ENCODE measurements around the gene DMRTC1. TPM values are rescaled to one million over a fixed set of nuclear protein-coding genes. Genes with fewer than 3 reads are reported as not detected.
A peak's percentile ranks its signal among the peaks of the same experiment; 100 is the strongest.
"Not testable (repeated sequence)": the region's sequence is repeated elsewhere in the genome, so short reads cannot be mapped to it uniquely, and the experiment has no call there.

DMRTC1 gene, protein sequence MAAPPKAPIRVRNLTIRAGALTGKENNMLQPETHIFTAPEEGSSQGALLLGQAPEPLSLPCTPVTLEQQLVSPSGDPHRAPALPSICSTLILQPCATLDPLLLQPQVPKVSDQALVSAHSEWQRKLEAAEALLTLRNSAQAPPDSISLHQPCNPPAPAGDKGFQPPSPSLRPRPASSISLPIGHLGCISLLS
- not detected in 2 replicates for total RNA-seq
- long read RNA-seq = 0 reads

DNA sequence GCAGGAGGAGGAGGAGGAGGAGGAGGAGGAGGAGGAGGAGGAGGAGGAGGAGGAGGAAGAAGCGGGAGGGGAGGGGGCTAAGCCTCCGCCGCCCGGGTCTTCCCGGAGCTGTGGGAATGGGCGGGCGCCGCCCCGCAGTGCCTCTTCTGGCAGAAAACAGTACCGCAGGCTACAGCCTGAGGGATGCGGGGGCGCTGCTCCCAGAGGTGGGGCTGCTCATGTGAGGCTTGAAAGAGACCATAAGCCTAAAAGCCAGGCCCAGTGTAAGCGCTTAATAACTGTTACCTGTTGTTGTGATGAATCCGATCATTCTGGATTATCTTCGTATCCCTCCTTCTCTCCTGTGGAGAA, at the start of gene DMRTC1:
Gene DMRTC1 (minus strand): TSS at position 19 of the 351 bp plus-strand sequence. CDS start 68,143 bp downstream, outside the sequence.
- H3K4me3 Mint-ChIP-seq (ENCODE audit: unreplicated experiment); H3K9me3 Mint-ChIP-seq (ENCODE audit: unreplicated experiment); DNase-seq (ENCODE audit: extremely low spot score, unreplicated experiment); H3K36me3 Mint-ChIP-seq (ENCODE audit: unreplicated experiment); H3K4me1 Mint-ChIP-seq (ENCODE audit: unreplicated experiment); H3K27ac Mint-ChIP-seq (ENCODE audit: unreplicated experiment); H3K27me3 Mint-ChIP-seq (ENCODE audit: unreplicated experiment): not testable (repeated sequence)

DNA sequence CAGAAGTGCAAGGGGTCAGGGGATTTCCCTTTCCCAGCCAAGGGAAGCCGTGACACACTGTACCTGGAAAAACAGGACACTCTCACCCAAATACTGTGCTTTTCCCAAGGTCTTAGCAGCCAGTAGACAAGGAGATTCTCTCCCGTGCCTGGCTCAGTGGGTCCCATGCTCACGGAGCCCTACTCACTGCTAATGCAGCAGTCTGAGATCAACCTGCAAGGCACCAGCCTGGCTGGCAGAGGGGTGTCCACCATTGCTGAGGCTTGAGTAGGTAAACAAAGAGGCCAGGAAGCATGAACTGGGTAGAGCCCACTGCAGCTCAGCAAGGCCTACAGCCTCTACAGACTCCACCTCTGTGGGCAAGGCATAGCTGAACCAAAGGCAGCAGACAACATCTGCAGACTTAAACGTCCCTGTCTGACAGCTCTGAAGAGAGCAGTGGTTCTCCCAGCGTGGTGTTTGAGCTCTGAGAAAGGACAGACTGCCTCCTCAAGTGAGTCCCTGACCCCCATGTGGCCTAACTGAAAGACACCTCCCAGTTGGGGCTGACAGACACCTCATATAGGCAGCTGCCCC, 37.3 kb upstream of the DMRTC1 start:
- not testable (repeated sequence) for H3K27ac Mint-ChIP-seq (ENCODE audit: unreplicated experiment); H3K4me3 Mint-ChIP-seq (ENCODE audit: unreplicated experiment); H3K36me3 Mint-ChIP-seq (ENCODE audit: unreplicated experiment); H3K27me3 Mint-ChIP-seq (ENCODE audit: unreplicated experiment); H3K4me1 Mint-ChIP-seq (ENCODE audit: unreplicated experiment)
- DNase-seq (ENCODE audit: extremely low spot score, unreplicated experiment) = peak; percentile 64
- H3K9me3 Mint-ChIP-seq (ENCODE audit: unreplicated experiment) = peaks cover 25% of the 10 kb centered on the region

DNA sequence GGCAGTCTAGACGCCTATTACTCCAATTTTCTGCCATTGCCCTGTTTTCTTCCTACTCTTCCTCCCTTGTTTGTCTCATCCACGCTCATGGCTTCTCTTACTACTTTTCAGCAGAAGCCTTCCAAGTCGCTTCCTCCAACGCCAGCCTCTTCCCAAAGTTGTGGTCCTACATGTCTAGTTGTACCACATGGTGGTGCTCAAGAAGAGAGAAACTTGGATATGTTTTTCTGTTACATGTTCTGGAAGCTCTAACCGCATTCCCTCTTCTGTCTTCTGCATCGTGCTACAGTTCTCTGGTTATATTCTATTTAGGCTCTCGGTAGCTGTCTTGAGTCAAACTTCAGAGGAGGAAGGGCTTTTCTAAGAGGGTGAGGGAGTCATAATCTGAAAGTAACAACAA, 31.2 kb upstream of the DMRTC1 start:
- not testable (repeated sequence) for DNase-seq (ENCODE audit: extremely low spot score, unreplicated experiment); H3K4me3 Mint-ChIP-seq (ENCODE audit: unreplicated experiment); H3K9me3 Mint-ChIP-seq (ENCODE audit: unreplicated experiment); H3K36me3 Mint-ChIP-seq (ENCODE audit: unreplicated experiment); H3K27me3 Mint-ChIP-seq (ENCODE audit: unreplicated experiment); H3K4me1 Mint-ChIP-seq (ENCODE audit: unreplicated experiment); H3K27ac Mint-ChIP-seq (ENCODE audit: unreplicated experiment)

DNA sequence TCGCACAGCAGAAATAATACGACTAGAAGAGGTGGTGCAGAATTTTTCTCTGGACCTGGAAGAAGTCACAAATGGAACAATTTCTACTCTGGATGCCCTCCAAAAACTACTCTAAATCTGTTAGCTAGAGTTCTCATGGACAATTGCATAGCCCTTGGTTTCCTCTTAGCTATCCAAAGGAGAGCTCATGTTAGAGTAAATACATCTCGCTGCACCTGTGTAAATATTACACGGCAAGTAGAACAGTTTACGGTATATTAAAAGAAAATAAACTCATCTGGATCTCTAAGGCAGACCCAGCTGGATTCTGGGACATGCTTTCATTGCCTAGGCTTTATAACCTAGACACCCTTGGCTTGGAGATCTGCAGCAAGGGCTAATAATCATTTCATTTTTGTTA, 28.2 kb upstream of the DMRTC1 start:
- not testable (repeated sequence) for H3K4me3 Mint-ChIP-seq (ENCODE audit: unreplicated experiment); H3K36me3 Mint-ChIP-seq (ENCODE audit: unreplicated experiment); H3K4me1 Mint-ChIP-seq (ENCODE audit: unreplicated experiment); DNase-seq (ENCODE audit: extremely low spot score, unreplicated experiment); H3K9me3 Mint-ChIP-seq (ENCODE audit: unreplicated experiment); H3K27me3 Mint-ChIP-seq (ENCODE audit: unreplicated experiment); H3K27ac Mint-ChIP-seq (ENCODE audit: unreplicated experiment)

DNA sequence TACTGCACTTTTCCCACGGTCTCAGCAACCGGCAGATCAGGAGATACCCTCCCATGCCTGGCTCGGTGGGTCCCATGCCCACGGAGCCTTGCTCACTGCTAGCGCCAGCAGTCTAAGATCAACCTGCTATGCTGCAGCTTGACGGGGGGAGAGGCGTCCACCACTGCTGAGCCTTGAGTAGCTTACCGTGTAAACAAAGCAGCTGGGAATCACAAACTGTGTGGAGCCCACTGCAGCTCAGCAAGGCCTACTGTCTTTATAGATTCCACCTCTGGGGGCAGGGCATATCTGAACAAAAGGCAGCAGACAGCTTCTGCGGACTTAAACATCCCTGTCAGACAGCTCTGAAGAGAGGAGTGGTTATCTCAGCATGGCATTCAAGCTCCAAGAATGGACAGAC, 16.3 kb upstream of the DMRTC1 start:
- DNase-seq (ENCODE audit: extremely low spot score, unreplicated experiment); H3K36me3 Mint-ChIP-seq (ENCODE audit: unreplicated experiment); H3K4me3 Mint-ChIP-seq (ENCODE audit: unreplicated experiment); H3K9me3 Mint-ChIP-seq (ENCODE audit: unreplicated experiment); H3K4me1 Mint-ChIP-seq (ENCODE audit: unreplicated experiment); H3K27ac Mint-ChIP-seq (ENCODE audit: unreplicated experiment); H3K27me3 Mint-ChIP-seq (ENCODE audit: unreplicated experiment): not testable (repeated sequence)

DNA sequence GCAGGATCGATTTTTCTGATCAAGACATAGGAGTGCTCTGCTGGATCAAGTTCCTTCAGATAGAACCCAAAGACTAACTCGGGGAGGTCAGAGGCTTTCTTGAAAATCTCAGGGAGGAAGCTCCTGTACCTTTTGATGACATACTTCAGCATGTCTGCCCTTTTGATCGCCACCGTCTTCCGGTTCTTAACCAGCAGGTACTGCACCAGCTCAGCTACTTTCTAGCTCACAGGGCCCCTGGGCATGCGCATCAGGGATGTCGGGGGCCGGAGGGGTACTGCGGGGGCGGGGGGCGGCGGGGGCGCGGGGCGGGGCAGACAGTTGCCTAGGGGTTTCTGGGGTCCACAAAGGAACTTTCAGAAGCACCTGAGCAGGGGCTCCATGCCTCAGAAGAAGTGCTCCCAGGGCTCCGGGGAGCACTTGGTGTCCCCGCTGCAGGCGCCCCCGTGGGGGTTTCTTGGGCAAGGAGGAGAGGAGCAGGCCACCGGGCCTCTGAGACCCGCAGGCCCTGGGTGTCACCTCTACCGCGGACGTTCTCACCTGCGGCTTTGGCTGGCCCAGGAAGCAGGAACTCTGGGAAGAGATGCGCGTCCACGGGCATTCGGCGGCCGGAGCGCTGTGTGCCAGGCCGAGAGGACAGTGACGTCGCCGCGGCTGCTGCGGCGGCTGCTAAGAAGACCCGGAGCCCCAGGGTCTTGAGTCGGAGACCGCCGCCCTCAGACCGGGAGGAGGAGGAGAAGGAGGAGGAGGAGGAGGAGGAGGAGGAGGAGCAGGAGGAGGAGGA, 410 bp downstream of the DMRTC1 start:
- not testable (repeated sequence) for H3K9me3 Mint-ChIP-seq (ENCODE audit: unreplicated experiment); H3K36me3 Mint-ChIP-seq (ENCODE audit: unreplicated experiment); H3K4me3 Mint-ChIP-seq (ENCODE audit: unreplicated experiment); H3K27ac Mint-ChIP-seq (ENCODE audit: unreplicated experiment); H3K27me3 Mint-ChIP-seq (ENCODE audit: unreplicated experiment); DNase-seq (ENCODE audit: extremely low spot score, unreplicated experiment); H3K4me1 Mint-ChIP-seq (ENCODE audit: unreplicated experiment)

DNA sequence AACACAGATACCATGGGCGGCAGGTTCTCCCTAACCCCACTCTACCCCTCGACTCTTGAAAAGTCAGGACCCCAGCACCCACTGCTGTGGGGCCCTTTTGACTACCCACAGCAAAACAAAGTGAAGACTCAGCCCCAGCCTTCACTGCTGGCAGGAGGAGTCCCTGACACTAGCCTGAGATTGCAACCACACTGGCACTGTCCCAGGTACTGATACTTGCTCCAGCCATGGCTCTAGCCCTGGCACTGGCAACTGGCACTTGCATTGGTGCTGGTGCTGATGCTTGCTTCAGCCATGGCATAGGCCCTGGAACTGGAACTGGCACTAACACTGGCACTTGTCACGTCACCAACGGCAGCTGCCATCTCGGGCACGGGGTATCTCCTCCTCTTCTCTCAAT, 1.4 kb downstream of the DMRTC1 start:
- H3K36me3 Mint-ChIP-seq (ENCODE audit: unreplicated experiment); H3K4me3 Mint-ChIP-seq (ENCODE audit: unreplicated experiment); DNase-seq (ENCODE audit: extremely low spot score, unreplicated experiment); H3K27me3 Mint-ChIP-seq (ENCODE audit: unreplicated experiment); H3K9me3 Mint-ChIP-seq (ENCODE audit: unreplicated experiment); H3K4me1 Mint-ChIP-seq (ENCODE audit: unreplicated experiment); H3K27ac Mint-ChIP-seq (ENCODE audit: unreplicated experiment): not testable (repeated sequence)

DNA sequence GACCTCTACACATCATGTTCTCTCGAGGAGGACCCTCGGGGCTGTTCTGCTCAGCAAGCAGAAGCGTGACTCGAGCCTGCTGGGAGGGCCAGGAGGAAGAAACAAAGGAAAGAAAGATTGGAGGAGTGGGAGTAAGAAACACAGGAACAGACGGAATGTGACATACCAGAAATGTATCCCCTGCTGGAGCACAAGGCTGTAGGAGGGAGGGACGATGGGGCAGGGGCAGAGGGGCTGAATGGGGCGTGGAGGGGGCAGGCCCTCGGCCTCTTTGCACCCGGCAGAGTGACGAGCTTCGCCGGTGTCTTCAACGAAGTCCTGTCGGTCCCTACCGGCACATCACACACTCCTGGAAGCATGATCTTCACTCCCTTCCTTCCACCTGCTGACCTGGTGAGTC, 5.7 kb downstream of the DMRTC1 start, which contains the start of gene FAM236A:
Gene FAM236A (plus strand): TSS at position 301 of the 400 bp plus-strand sequence. CDS start 57 bp downstream, at position 358.
- H3K27ac Mint-ChIP-seq (ENCODE audit: unreplicated experiment); H3K36me3 Mint-ChIP-seq (ENCODE audit: unreplicated experiment); H3K27me3 Mint-ChIP-seq (ENCODE audit: unreplicated experiment); H3K4me3 Mint-ChIP-seq (ENCODE audit: unreplicated experiment); H3K9me3 Mint-ChIP-seq (ENCODE audit: unreplicated experiment); DNase-seq (ENCODE audit: extremely low spot score, unreplicated experiment); H3K4me1 Mint-ChIP-seq (ENCODE audit: unreplicated experiment): not testable (repeated sequence)

DNA sequence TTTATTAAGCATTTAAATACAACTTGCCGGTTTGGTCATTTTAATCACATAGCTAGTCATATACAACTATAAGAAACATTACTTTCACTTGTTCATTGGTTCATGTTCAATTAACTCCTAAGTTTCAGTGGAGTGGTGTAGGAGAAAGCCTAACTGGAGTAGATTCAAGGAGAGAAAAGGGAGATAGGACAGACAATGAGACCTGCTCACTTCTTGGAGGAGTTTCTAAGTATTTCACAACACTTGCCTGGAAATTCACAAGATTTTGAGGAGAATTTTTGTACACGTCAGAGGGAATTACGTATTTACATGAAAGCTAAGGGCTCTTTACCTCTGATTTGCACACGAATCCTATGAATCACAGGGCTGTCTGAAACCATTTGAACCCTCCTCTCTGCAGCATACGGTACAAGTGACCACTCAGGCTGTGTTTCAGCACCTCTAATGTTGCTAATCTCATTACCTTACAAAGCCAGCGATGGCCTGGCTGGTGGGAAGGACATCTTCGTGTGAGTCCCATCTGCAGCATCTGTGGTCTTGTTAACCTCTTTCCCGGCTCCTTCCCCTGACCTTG, 6.7 kb downstream of the DMRTC1 start:
- H3K27ac Mint-ChIP-seq (ENCODE audit: unreplicated experiment); H3K4me3 Mint-ChIP-seq (ENCODE audit: unreplicated experiment); H3K9me3 Mint-ChIP-seq (ENCODE audit: unreplicated experiment); H3K36me3 Mint-ChIP-seq (ENCODE audit: unreplicated experiment); DNase-seq (ENCODE audit: extremely low spot score, unreplicated experiment); H3K27me3 Mint-ChIP-seq (ENCODE audit: unreplicated experiment); H3K4me1 Mint-ChIP-seq (ENCODE audit: unreplicated experiment): not testable (repeated sequence)

DNA sequence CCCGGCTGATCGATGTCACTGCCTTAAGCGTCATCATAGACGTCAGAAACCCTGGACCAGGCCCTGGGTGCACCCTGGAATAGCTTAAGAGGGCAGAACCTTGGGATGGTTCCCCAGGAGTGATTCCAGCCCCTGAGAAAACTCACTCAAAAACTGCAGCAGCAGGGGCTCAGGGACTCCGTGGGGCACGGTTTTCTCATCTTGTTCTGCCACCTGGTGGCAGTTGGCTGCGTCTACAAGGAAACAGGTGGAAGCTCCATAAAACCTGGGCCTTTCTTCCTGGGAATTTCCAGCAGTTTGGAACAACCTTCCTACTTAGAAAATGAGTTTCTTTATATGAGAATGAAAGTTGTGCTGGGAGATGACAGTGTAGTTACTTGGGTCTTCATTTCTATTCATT, 7.2 kb downstream of the DMRTC1 start:
- H3K27ac Mint-ChIP-seq (ENCODE audit: unreplicated experiment); H3K4me3 Mint-ChIP-seq (ENCODE audit: unreplicated experiment); H3K4me1 Mint-ChIP-seq (ENCODE audit: unreplicated experiment): not testable (repeated sequence)

DNA sequence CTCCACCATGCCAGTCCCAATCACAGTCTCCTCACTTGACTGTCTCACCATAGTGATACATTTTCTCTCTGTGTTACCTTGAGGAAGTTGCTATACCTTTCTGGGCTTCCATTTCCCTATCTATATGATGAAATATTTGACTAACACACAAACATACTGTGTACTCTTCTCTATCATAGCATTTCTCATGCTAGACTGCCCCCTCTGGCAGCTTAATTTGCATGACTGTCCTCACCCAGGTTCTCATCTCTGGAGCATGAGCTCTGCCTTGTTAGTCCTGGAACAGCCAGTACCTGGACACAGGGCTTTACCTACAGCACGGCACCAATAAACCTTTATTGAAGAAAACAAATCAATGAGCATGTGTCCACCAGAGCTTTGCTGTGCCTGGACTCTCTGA, 11.4 kb downstream of the DMRTC1 start:
- H3K9me3 Mint-ChIP-seq (ENCODE audit: unreplicated experiment); H3K27me3 Mint-ChIP-seq (ENCODE audit: unreplicated experiment); H3K4me3 Mint-ChIP-seq (ENCODE audit: unreplicated experiment); H3K4me1 Mint-ChIP-seq (ENCODE audit: unreplicated experiment); H3K27ac Mint-ChIP-seq (ENCODE audit: unreplicated experiment); DNase-seq (ENCODE audit: extremely low spot score, unreplicated experiment); H3K36me3 Mint-ChIP-seq (ENCODE audit: unreplicated experiment): not testable (repeated sequence)

More for the DNA sequence above, 7.2 kb downstream of the DMRTC1 start:
- DNase-seq (ENCODE audit: extremely low spot score, unreplicated experiment); H3K9me3 Mint-ChIP-seq (ENCODE audit: unreplicated experiment); H3K27me3 Mint-ChIP-seq (ENCODE audit: unreplicated experiment); H3K36me3 Mint-ChIP-seq (ENCODE audit: unreplicated experiment): not testable (repeated sequence)

DNA sequence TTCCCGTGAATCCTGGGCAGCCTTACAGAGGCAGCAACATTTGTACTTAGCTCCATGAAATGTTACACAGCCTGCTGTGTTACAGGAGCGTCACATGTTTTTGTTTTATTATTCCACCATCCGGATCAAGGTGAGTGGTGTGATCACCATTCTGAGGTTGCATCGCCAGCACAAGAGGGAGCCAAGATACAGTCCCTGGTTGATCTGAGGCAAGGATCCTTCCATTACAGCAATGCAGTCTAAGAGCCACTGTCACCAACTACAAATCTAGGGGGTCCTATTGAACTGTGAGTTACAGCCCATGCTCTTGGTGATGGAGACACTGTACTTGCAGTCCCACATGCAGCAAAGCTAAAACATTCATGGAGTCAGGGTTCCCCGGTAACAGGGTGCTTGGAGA, 27.5 kb downstream of the DMRTC1 start:
- peak; percentile 54 for DNase-seq (ENCODE audit: extremely low spot score, unreplicated experiment)
- not testable (repeated sequence) for H3K4me3 Mint-ChIP-seq (ENCODE audit: unreplicated experiment); H3K4me1 Mint-ChIP-seq (ENCODE audit: unreplicated experiment); H3K36me3 Mint-ChIP-seq (ENCODE audit: unreplicated experiment); H3K9me3 Mint-ChIP-seq (ENCODE audit: unreplicated experiment); H3K27me3 Mint-ChIP-seq (ENCODE audit: unreplicated experiment); H3K27ac Mint-ChIP-seq (ENCODE audit: unreplicated experiment)
